ENCODE results near the gene PRX. TPM values are rescaled to one million over a fixed set of nuclear protein-coding genes. Genes with fewer than 3 reads are reported as not detected.

The PRX gene
- total and polyA plus RNA-seq, 2 of the 4 experiments (the other 2 are of a cell fraction): 0.90 to 1.7 TPM

DNA sequence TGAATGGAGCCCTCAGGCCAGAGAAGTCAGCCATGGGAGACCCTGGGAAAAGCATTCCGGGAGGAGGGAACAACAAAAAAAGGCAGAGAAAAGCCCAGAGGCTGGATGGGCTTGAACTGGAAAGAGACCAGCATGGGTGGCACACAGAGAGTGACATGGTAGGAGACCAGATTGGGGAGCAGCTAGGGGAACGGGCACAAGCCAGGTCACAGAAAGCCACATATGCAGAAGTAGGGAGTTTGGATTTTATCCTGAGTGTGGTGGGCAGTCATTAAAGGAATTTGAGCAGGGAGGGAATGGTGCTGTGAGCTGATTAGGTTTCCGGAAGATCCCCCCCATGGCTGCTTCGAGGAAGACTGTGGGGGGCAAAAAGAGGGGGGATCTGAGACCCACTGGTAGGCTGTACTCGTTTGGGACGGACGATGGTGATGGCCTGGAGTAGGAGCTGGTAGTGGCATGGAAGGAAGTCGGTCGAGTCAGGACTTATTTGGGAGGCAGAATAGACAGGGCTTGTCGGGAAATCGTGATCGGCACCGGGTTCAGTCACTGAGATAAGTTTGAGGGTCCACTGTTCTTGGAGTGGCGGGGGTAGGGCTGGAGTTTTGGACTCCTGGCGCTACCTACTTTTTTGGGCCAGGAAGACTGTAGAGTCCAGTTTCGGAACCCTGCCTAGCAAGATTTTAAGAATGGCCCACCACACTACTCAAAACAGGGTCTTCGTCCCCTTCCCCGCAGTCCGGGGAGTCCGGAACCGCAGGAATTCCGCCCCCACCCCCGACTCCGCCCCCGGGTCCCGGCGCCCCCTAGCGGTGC lies 11.7 kb upstream of the PRX start:
- peak overlapping the region; percentile 98 for H2AK5ac ChIP-seq (ENCODE audit: low read depth, low read length)
- peak overlapping the region; percentile 23; the same call in 1 of the 2 replicates for H2BK20ac ChIP-seq (ENCODE audit: low read depth, low read length)
- TSS peak; percentile 83 for BruUV-seq (replicated peaks)
- peak overlapping the region; percentile 89 for H2AFZ ChIP-seq (replicated peaks; ENCODE audit: low read length, poor library complexity)
- H3K4me3 ChIP-seq (ENCODE audit: insufficient read depth, low read depth, low read length): peak overlapping the region; percentile 71
- peaks cover 10% of the 10 kb centered on the region for H4K20me1 ChIP-seq (ENCODE audit: insufficient read depth, low read length)
- intact Hi-C loops (cut with micrococcal nuclease): loop anchor here (1.0 to 10.0 kb wide), 3 partner anchors 18 to 222 kb away; no protein-coding TSS in a partner anchor
- H3K79me1 ChIP-seq (ENCODE audit: low read depth in 1 of 2, low read length in 2 of 2): peaks cover 6 to 33% of the 10 kb centered on the region in 2 experiments; a peak in 2 of 4 replicates
- H3K18ac ChIP-seq (ENCODE audit: low read depth, low read length): peak overlapping the region; percentile 89
- peak overlapping the region; percentile 96 for H3K4ac ChIP-seq (ENCODE audit: low read depth, low read length)
- H3K4me2 ChIP-seq (ENCODE audit: low read depth, low read length): peak overlapping the region; percentile 93
- dilution Hi-C loops (cut with HindIII; ENCODE audit: low sequenced_read_pairs, unreplicated experiment): no loop called here
- ChIA-PET POLR2A (ENCODE audit: unreplicated experiment) (no interaction called here), CTCF (interaction anchor here (0.7 to 0.9 kb wide), 3 partner anchors 12 to 41 kb away, joined by 3 read pairs; partner anchors contain the start of gene BLVRB)
- H3K27ac ChIP-seq (ENCODE audit: insufficient read depth, low read length): peak overlapping the region; percentile 98
- peak overlapping the region; percentile 76 for H2BK120ac ChIP-seq (ENCODE audit: low read depth, low read length)
- H3K36me3 ChIP-seq (ENCODE audit: control insufficient read depth, insufficient read depth, low read length): peaks cover 12% of the 10 kb centered on the region
- no peaks in the 10 kb centered on the region for H3K9me1 ChIP-seq (ENCODE audit: insufficient read depth, low read length)
- peak overlapping the region; percentile 89 for H2BK5ac ChIP-seq (ENCODE audit: low read depth, low read length, poor library complexity, severe bottlenecking)
- no peaks in the 10 kb centered on the region for H3K9me3 ChIP-seq (ENCODE audit: control insufficient read depth, insufficient read depth, low read length)
- peak overlapping the region; percentile 95 for H4K91ac ChIP-seq (ENCODE audit: insufficient read depth, low read depth, low read length)
- H3K23ac ChIP-seq (ENCODE audit: low read depth, low read length): peak overlapping the region; percentile 97
- H2BK15ac ChIP-seq (ENCODE audit: low read depth, low read length): peak overlapping the region; percentile 69
- peak overlapping the region; percentile 98 for H3K9ac ChIP-seq (ENCODE audit: low read depth, low read length)
- no peak for ATAC-seq (ENCODE audit: low read depth)
- peaks cover 2% of the 10 kb centered on the region; the same call in 1 of the 2 replicates for H3K4me1 ChIP-seq (ENCODE audit: control insufficient read depth, insufficient read depth, low read length)
- 0% methylated on average over 7 of the region's 28 CpGs; no CpG with 5 or more reads in 1 of the 2 experiments for WGBS, 2 experiments (ENCODE audit: extremely low coverage in 2 of 2, insufficient read length in 1 of 2)
- H4K8ac ChIP-seq (ENCODE audit: low read depth in 2 of 2, low read length in 2 of 2): peak overlapping the region; percentile 86 to 100
- peak overlapping the region; percentile 81 for H4K5ac ChIP-seq (ENCODE audit: low read depth, low read length)
- DNase-seq: peak; percentile 13
- peak overlapping the region; percentile 100 for H3K56ac ChIP-seq (ENCODE audit: extremely low read depth, insufficient read depth, low read length)
- no peaks in the 10 kb centered on the region for H3K27me3 ChIP-seq (ENCODE audit: control insufficient read depth, insufficient read depth, low read length)
- H2AK9ac ChIP-seq (replicated peaks; ENCODE audit: low read depth, low read length, poor library complexity): peak overlapping the region; percentile 97
- in situ Hi-C loops (cut with MboI; ENCODE audit: low sequenced_read_pairs): no loop called here
- peak overlapping the region; percentile 97 for H3K14ac ChIP-seq (replicated peaks; ENCODE audit: low read depth, low read length)
- TF ChIP-seq, protein P1, sequence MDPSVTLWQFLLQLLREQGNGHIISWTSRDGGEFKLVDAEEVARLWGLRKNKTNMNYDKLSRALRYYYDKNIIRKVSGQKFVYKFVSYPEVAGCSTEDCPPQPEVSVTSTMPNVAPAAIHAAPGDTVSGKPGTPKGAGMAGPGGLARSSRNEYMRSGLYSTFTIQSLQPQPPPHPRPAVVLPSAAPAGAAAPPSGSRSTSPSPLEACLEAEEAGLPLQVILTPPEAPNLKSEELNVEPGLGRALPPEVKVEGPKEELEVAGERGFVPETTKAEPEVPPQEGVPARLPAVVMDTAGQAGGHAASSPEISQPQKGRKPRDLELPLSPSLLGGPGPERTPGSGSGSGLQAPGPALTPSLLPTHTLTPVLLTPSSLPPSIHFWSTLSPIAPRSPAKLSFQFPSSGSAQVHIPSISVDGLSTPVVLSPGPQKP (IDR thresholded peaks at IDR 0.05; ENCODE audit: borderline replicate concordance, low read depth, low read length): no peak
- TF ChIP-seq POLR2A (IDR thresholded peaks at IDR 0.05; ENCODE audit: low read depth, low read length) (no peak; the same call in 1 of the 2 replicates), FOS (IDR thresholded peaks at IDR 0.05; ENCODE audit: low read depth, low read length) (no peak), MXI1 (IDR thresholded peaks at IDR 0.05; ENCODE audit: borderline replicate concordance, low read depth, low read length) (no peak), RAD21 (IDR thresholded peaks at IDR 0.05; ENCODE audit: low read length) (no peak), CHD1 (IDR thresholded peaks at IDR 0.05; ENCODE audit: low read depth, low read length) (no peak), MAFK (IDR thresholded peaks at IDR 0.05; ENCODE audit: low read depth, low read length) (no peak), RCOR1 (IDR thresholded peaks at IDR 0.05; ENCODE audit: insufficient replicate concordance, low read length) (no peak), NFE2L2 (IDR thresholded peaks at IDR 0.05; ENCODE audit: low read depth, low read length) (no peak), BHLHE40 (IDR thresholded peaks at IDR 0.05; ENCODE audit: low read depth, low read length) (no peak), CEBPB (IDR thresholded peaks at IDR 0.05; ENCODE audit: low read depth, low read length) (no peak), RFX5 (IDR thresholded peaks at IDR 0.05; ENCODE audit: low read depth, low read length) (no peak)
- TF ChIP-seq, protein P2, sequence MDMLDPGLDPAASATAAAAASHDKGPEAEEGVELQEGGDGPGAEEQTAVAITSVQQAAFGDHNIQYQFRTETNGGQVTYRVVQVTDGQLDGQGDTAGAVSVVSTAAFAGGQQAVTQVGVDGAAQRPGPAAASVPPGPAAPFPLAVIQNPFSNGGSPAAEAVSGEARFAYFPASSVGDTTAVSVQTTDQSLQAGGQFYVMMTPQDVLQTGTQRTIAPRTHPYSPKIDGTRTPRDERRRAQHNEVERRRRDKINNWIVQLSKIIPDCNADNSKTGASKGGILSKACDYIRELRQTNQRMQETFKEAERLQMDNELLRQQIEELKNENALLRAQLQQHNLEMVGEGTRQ (IDR thresholded peaks at IDR 0.05; ENCODE audit: low read depth, low read length): no peak
- TF ChIP-seq, protein P3, sequence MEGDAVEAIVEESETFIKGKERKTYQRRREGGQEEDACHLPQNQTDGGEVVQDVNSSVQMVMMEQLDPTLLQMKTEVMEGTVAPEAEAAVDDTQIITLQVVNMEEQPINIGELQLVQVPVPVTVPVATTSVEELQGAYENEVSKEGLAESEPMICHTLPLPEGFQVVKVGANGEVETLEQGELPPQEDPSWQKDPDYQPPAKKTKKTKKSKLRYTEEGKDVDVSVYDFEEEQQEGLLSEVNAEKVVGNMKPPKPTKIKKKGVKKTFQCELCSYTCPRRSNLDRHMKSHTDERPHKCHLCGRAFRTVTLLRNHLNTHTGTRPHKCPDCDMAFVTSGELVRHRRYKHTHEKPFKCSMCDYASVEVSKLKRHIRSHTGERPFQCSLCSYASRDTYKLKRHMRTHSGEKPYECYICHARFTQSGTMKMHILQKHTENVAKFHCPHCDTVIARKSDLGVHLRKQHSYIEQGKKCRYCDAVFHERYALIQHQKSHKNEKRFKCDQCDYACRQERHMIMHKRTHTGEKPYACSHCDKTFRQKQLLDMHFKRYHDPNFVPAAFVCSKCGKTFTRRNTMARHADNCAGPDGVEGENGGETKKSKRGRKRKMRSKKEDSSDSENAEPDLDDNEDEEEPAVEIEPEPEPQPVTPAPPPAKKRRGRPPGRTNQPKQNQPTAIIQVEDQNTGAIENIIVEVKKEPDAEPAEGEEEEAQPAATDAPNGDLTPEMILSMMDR (conservative IDR thresholded peaks at IDR 0.05; ENCODE audit: low read depth, low read length): no peak
